ENCODE measurements around the gene AKR1E2.

AKR1E2 gene

GRCh38 chr10:4825868-4826791 lies at the start of gene AKR1E2:
Gene AKR1E2, plus strand, starts transcription at chr10:4826207. Its CDS starts 118 bp downstream, at chr10:4826325.
- peak; percentile 49 to 79 for DNase-seq (ENCODE audit: low read depth in 2 of 2)

- DNase-seq (ENCODE audit: low read depth in 2 of 2) = no peak
Measured at GRCh38 chr10:4776234-4776638, 49.8 kb upstream of the AKR1E2 start.

GRCh38 chr10:4778761-4779160 lies 47.2 kb upstream of the AKR1E2 start:
- DNase-seq (ENCODE audit: low read depth in 2 of 2) = no peak

- DNase-seq (ENCODE audit: low read depth in 2 of 2) = no peak
Measured at GRCh38 chr10:4780091-4780490, 45.9 kb upstream of the AKR1E2 start.

- DNase-seq (ENCODE audit: low read depth in 2 of 2) = no peak
Measured at GRCh38 chr10:4780782-4781181, 45.2 kb upstream of the AKR1E2 start.

GRCh38 chr10:4781955-4782354 lies 44.1 kb upstream of the AKR1E2 start:
- no peak for DNase-seq (ENCODE audit: low read depth in 2 of 2)

GRCh38 chr10:4784667-4785333 lies 41.2 kb upstream of the AKR1E2 start:
- DNase-seq (ENCODE audit: low read depth in 2 of 2) = no peak

- DNase-seq (ENCODE audit: low read depth in 2 of 2) = no peak
Measured at GRCh38 chr10:4786043-4786839, 39.8 kb upstream of the AKR1E2 start.

GRCh38 chr10:4790045-4790444 lies 36.0 kb upstream of the AKR1E2 start:
- no peak for DNase-seq (ENCODE audit: low read depth in 2 of 2)

GRCh38 chr10:4790922-4791321 lies 35.1 kb upstream of the AKR1E2 start:
- DNase-seq (ENCODE audit: low read depth in 2 of 2) = no peak

GRCh38 chr10:4792381-4792780 lies 33.6 kb upstream of the AKR1E2 start:
- DNase-seq (ENCODE audit: low read depth in 2 of 2) = no peak

GRCh38 chr10:4801405-4801804 lies 24.6 kb upstream of the AKR1E2 start:
- DNase-seq (ENCODE audit: low read depth in 2 of 2) = no peak

GRCh38 chr10:4802711-4803487 lies 23.1 kb upstream of the AKR1E2 start:
- DNase-seq (ENCODE audit: low read depth in 2 of 2) = no peak

- no peak for DNase-seq (ENCODE audit: low read depth in 2 of 2)
Measured at GRCh38 chr10:4803822-4804221, 22.2 kb upstream of the AKR1E2 start.

GRCh38 chr10:4804465-4804864 lies 21.5 kb upstream of the AKR1E2 start:
- DNase-seq (ENCODE audit: low read depth in 2 of 2) = no peak

- DNase-seq (ENCODE audit: low read depth in 2 of 2) = no peak
Measured at GRCh38 chr10:4806534-4806933, 19.5 kb upstream of the AKR1E2 start.

GRCh38 chr10:4807761-4808507 lies 18.1 kb upstream of the AKR1E2 start:
- DNase-seq (ENCODE audit: low read depth in 2 of 2) = no peak

GRCh38 chr10:4809156-4809555 lies 16.9 kb upstream of the AKR1E2 start:
- DNase-seq (ENCODE audit: low read depth in 2 of 2) = no peak

GRCh38 chr10:4810092-4810491 lies 15.9 kb upstream of the AKR1E2 start:
- DNase-seq (ENCODE audit: low read depth in 2 of 2) = no peak

- DNase-seq (ENCODE audit: low read depth in 2 of 2) = no peak
Measured at GRCh38 chr10:4812046-4812445, 14.0 kb upstream of the AKR1E2 start.

GRCh38 chr10:4813023-4813422 lies 13.0 kb upstream of the AKR1E2 start:
- no peak for DNase-seq (ENCODE audit: low read depth in 2 of 2)
